ENCODE measurements around the gene LCN6. TPM values are rescaled to one million over a fixed set of nuclear protein-coding genes. Genes with fewer than 3 reads are reported as not detected.

LCN6 gene
- total and polyA plus RNA-seq, 4 donors = 1.4 to 12.3 (median 8.6) TPM; not detected in 1

GRCh38 chr9:136739509-136739908, 8.8 kb downstream of the LCN6 start:
- no peak for ATAC-seq (ENCODE audit: insufficient read depth, low FRiP score)
- Histone ChIP-seq H3K4me3 (no peak overlapping the region), H3K9me3 (ENCODE audit: control insufficient read depth in 4 of 4, insufficient read depth in 3 of 4, low read length in 3 of 4) (no peaks in the 10 kb centered on the region), H3K36me3 (ENCODE audit: control insufficient read depth in 4 of 4, insufficient read depth in 4 of 4, low read length in 4 of 4) (no peaks in the 10 kb centered on the region), H3K4me1 (ENCODE audit: control insufficient read depth in 5 of 5, insufficient read depth in 5 of 5, low read length in 5 of 5) (peaks cover 0 to 15% (median 10%) of the 10 kb centered on the region in 5 donors), H3K27me3 (ENCODE audit: control insufficient read depth in 3 of 3, insufficient read depth in 3 of 3, low read length in 2 of 3) (peaks cover 0 to 7% (median 4%) of the 10 kb centered on the region in 3 donors), H3K9ac (ENCODE audit: insufficient read depth in 1 of 2, low read length in 2 of 2) (no peak overlapping the region), H3K27ac (ENCODE audit: low read depth in 1 of 2, low read length in 1 of 2) (no peak overlapping the region)
- no peak for TF ChIP-seq CTCF (IDR thresholded peaks at IDR 0.05; ENCODE audit: control extremely low read depth, extremely low read depth)
- DNase-seq = no peak
- 87 to 90% methylated on average over 23 of the region's 23 CpGs for WGBS, 2 donors

GRCh38 chr9:136738960-136739359, 9.4 kb downstream of the LCN6 start:
- ATAC-seq (ENCODE audit: insufficient read depth, low FRiP score) = no peak
- Histone ChIP-seq H3K4me1 (ENCODE audit: control insufficient read depth in 5 of 5, insufficient read depth in 5 of 5, low read length in 5 of 5) (peaks cover 0 to 15% (median 10%) of the 10 kb centered on the region in 5 donors), H3K4me3 (no peak overlapping the region), H3K36me3 (ENCODE audit: control insufficient read depth in 4 of 4, insufficient read depth in 4 of 4, low read length in 4 of 4) (no peaks in the 10 kb centered on the region), H3K9me3 (ENCODE audit: control insufficient read depth in 4 of 4, insufficient read depth in 3 of 4, low read length in 3 of 4) (no peaks in the 10 kb centered on the region), H3K9ac (ENCODE audit: insufficient read depth in 1 of 2, low read length in 2 of 2) (no peak overlapping the region), H3K27ac (ENCODE audit: low read depth in 1 of 2, low read length in 1 of 2) (no peak overlapping the region), H3K27me3 (ENCODE audit: control insufficient read depth in 3 of 3, insufficient read depth in 3 of 3, low read length in 2 of 3) (peaks cover 0 to 7% (median 4%) of the 10 kb centered on the region in 3 donors)
- 91 to 92% methylated on average over 20 of the region's 20 CpGs for WGBS, 2 donors
- TF ChIP-seq CTCF (IDR thresholded peaks at IDR 0.05; ENCODE audit: control extremely low read depth, extremely low read depth) = no peak
- DNase-seq = no peak

- Histone ChIP-seq H3K9me3 (ENCODE audit: control insufficient read depth in 4 of 4, insufficient read depth in 3 of 4, low read length in 3 of 4) (no peaks in the 10 kb centered on the region), H3K27ac (ENCODE audit: low read depth in 1 of 2, low read length in 1 of 2) (no peak overlapping the region), H3K36me3 (ENCODE audit: control insufficient read depth in 4 of 4, insufficient read depth in 4 of 4, low read length in 4 of 4) (no peaks in the 10 kb centered on the region), H3K4me3 (no peak overlapping the region), H3K9ac (ENCODE audit: insufficient read depth in 1 of 2, low read length in 2 of 2) (no peak overlapping the region), H3K4me1 (ENCODE audit: control insufficient read depth in 5 of 5, insufficient read depth in 5 of 5, low read length in 5 of 5) (peaks cover 0 to 3% (median 2%) of the 10 kb centered on the region in 5 donors), H3K27me3 (ENCODE audit: control insufficient read depth in 3 of 3, insufficient read depth in 3 of 3, low read length in 2 of 3) (peaks cover 0 to 4% (median 0%) of the 10 kb centered on the region in 3 donors)
- 87 to 92% methylated on average over 21 of the region's 21 CpGs for WGBS, 2 donors
- ATAC-seq (ENCODE audit: insufficient read depth, low FRiP score) (no peak), DNase-seq (no peak)
- no peak for TF ChIP-seq CTCF (IDR thresholded peaks at IDR 0.05; ENCODE audit: control extremely low read depth, extremely low read depth)
Observed at GRCh38 chr9:136735812-136736480, 12.4 kb downstream of the LCN6 start.

All from lung (tissue), 12 donors.